Vagina (tissue), 2 donors: Measurements from ENCODE around the gene CASP5.

Experiments
- CTCF ChIP-seq, 3 experiments: fragments of 450-650 bp in 2 of 3; fragments of 200-600 bp in 1 of 3; sonication (generic) in 1 of 3; IDR thresholded peaks; one replicate each; pipeline ENCODE4 v1.5.1; 2017 to 2019; ENCODE audit warnings: antibody characterized with exemption in 3 of 3, mild to moderate bottlenecking in 2 of 3, moderate library complexity in 2 of 3
- POLR2A ChIP-seq, 2 donors: fragments of 450-650 bp; IDR thresholded peaks; one replicate each; pipeline ENCODE4 v1.6.1; 2017; ENCODE audit warnings: antibody characterized with exemption in 2 of 2, mild to moderate bottlenecking in 2 of 2, moderate library complexity in 2 of 2
- POLR2AphosphoS5 ChIP-seq, 2 donors: sonication (generic); formaldehyde crosslinking; IDR thresholded peaks; one replicate each; pipeline ENCODE4 v1.9.0; 2017; ENCODE audit warnings: antibody characterized with exemption in 2 of 2, mild to moderate bottlenecking in 2 of 2, low read depth in 1 of 2; ENCODE audit not compliant: insufficient read depth in 1 of 2

- TF ChIP-seq CTCF (IDR thresholded peaks at IDR 0.05) = no peak
- no peak for TF ChIP-seq POLR2A (IDR thresholded peaks at IDR 0.05)
- TF ChIP-seq POLR2AphosphoS5 (IDR thresholded peaks at IDR 0.05; ENCODE audit: insufficient read depth in 1 of 2, low read depth in 1 of 2) = no peak
Measured at GRCh38 chr11:105033781-105034180, 10.8 kb upstream of the CASP5 start.
